OCI-LY7 (cell line): ENCODE results near the gene CPT2. TPM values are rescaled to one million over a fixed set of nuclear protein-coding genes. Genes with fewer than 3 reads are reported as not detected.

ENCODE experiments used
- BruUV-seq: library from RNA; stranded (reverse); fragments of 400-500 nt; replicated peaks from 2 replicates; lab custom pipeline; 2021; lab: Mats Ljungman, UMichigan
- CTCF ChIA-PET: fragments of 300-600 bp; sonication (Branson Sonifier 250); formaldehyde crosslinking; loops from one replicate; lab custom pipeline; 2022; ENCODE audit warnings: antibody characterized with exemption; ENCODE audit not compliant: unreplicated experiment; lab: Charles Lee
- POLR2A ChIA-PET: fragments of 300-600 bp; sonication (Branson Sonifier 250); formaldehyde crosslinking; loops from one replicate; lab custom pipeline; 2022; ENCODE audit warnings: antibody characterized with exemption; lab: Charles Lee
- DNase-seq: peaks from one replicate; pipeline ENCODE4 v3.0.0-alpha.2; 2015; ENCODE audit warnings: low spot score
- H2AFZ ChIP-seq: fragments of 200-600 bp; sonication (generic), shearing (Covaris generic); 2 replicates; pipeline ENCODE4 v1.6.1; 2014; ENCODE audit warnings: mild to moderate bottlenecking, antibody characterized with exemption, low read length, moderate library complexity
- H3K27ac ChIP-seq: fragments of 200-600 bp; sonication (generic); 2 replicates; pipeline ENCODE4 v1.5.1; 2014; ENCODE audit warnings: mixed run types, low read depth, mild to moderate bottlenecking, moderate library complexity, low read length, inconsistent platforms; ENCODE audit not compliant: poor library complexity, severe bottlenecking
- H3K36me3 ChIP-seq: fragments of 200-600 bp; sonication (generic); 2 replicates; pipeline ENCODE4 v1.6.1; 2014; ENCODE audit warnings: mild to moderate bottlenecking, antibody characterized with exemption, low read length, moderate library complexity, mixed read lengths; ENCODE audit not compliant: insufficient read depth
- H3K4me1 ChIP-seq: fragments of 200-600 bp; sonication (generic); 2 replicates; pipeline ENCODE4 v1.5.1; 2014; ENCODE audit warnings: mild to moderate bottlenecking, low read length; ENCODE audit not compliant: insufficient read depth, poor library complexity, severe bottlenecking
- H3K4me2 ChIP-seq: fragments of 200-600 bp; sonication (generic); 2 replicates; pipeline ENCODE4 v1.6.1; 2014; ENCODE audit warnings: mild to moderate bottlenecking, low read length
- H3K4me3 ChIP-seq: fragments of 200-600 bp; sonication (generic); 2 replicates; pipeline ENCODE4 v1.5.1; 2014; ENCODE audit warnings: mild to moderate bottlenecking, low read depth, low read length; ENCODE audit not compliant: poor library complexity, severe bottlenecking
- H3K79me2 ChIP-seq: fragments of 200-600 bp; sonication (generic); 2 replicates; pipeline ENCODE4 v1.6.1; 2016; ENCODE audit warnings: low read depth, mild to moderate bottlenecking, low read length, moderate library complexity, mixed read lengths; ENCODE audit not compliant: insufficient read depth
- H3K9me2 ChIP-seq: fragments of 200-600 bp; sonication (generic); 2 replicates; pipeline ENCODE4 v1.6.1; 2016; ENCODE audit warnings: mild to moderate bottlenecking, low read length, mixed read lengths; ENCODE audit not compliant: insufficient read depth
- H3K9me3 ChIP-seq: fragments of 200-600 bp; sonication (generic); 2 replicates; pipeline ENCODE4 v1.6.1; 2014; ENCODE audit warnings: mild to moderate bottlenecking, mixed run types, low read length, mixed read lengths
- H4K20me1 ChIP-seq: fragments of 200-600 bp; sonication (generic); 2 replicates; pipeline ENCODE4 v1.6.1; 2014; ENCODE audit warnings: mild to moderate bottlenecking, antibody characterized with exemption, low read length, moderate library complexity, mixed read lengths; ENCODE audit not compliant: insufficient read depth
- CTCF ChIP-seq: fragments of 200-600 bp; sonication (generic); conservative IDR thresholded peaks from 2 replicates; pipeline ENCODE4 v1.5.1; 2014; ENCODE audit warnings: mild to moderate bottlenecking, antibody characterized with exemption, low read length, moderate library complexity, mixed read lengths
- EZH2phosphoT487 ChIP-seq: fragments of 200-600 bp; sonication (generic); IDR thresholded peaks from 2 replicates; pipeline ENCODE4 v1.6.1; 2018; ENCODE audit warnings: low read depth, borderline replicate concordance, mild to moderate bottlenecking, mixed run types, antibody characterized with exemption, low read length, moderate library complexity, mixed read lengths
- intact Hi-C: fragments of 100-400 bp; cut with micrococcal nuclease; formaldehyde crosslinking; loops from one replicate; pipeline ENCODE4 v1.10.0; 2022; ENCODE audit not compliant: unreplicated experiment
- total RNA-seq, 2 experiments: library from RNA; depleted of rRNA in 1 of 2; stranded (reverse); fragments of >200 nt in 1 of 2; shearing (Covaris generic) in 1 of 2; gene quantifications; 2 replicates each; pipeline ENCODE4 v1.2.3, GENCODE V29; 2014 to 2022

Gene CPT2
- total RNA-seq, 2 experiments from 2014 or later: 19.9 to 26.6 TPM

GRCh38 chr1:53196017-53196484, 573 bp upstream of the CPT2 start:
- ChIA-PET CTCF (no interaction called here), POLR2A (interaction anchor here (1.1 to 1.3 kb wide), 3 partner anchors 9 to 153 kb away, joined by 3 to 6 read pairs (median 3); no protein-coding TSS in a partner anchor)
- intact Hi-C loops: loop anchor here (5.0 kb wide), 1 partner anchor 499 kb away; the partner anchor contains the start of gene COA7
- H2AFZ ChIP-seq: peak overlapping the region; percentile 86; the same call in 1 of the 2 replicates
- BruUV-seq: no TSS peak
- H3K9me3 ChIP-seq: no peaks in the 10 kb centered on the region
- H3K4me3 ChIP-seq: peak overlapping the region; percentile 78
- no peak for DNase-seq
- TF ChIP-seq CTCF (no peak), EZH2phosphoT487 (no peak)
- peak overlapping the region; percentile 56 for H3K27ac ChIP-seq
- no peaks in the 10 kb centered on the region for H3K9me2 ChIP-seq
- peaks cover 16% of the 10 kb centered on the region; the same call in 1 of the 2 replicates for H3K79me2 ChIP-seq
- peak overlapping the region; percentile 94 for H3K4me2 ChIP-seq
- no peaks in the 10 kb centered on the region for H4K20me1 ChIP-seq
- peaks cover 20% of the 10 kb centered on the region for H3K4me1 ChIP-seq
- peaks cover 6% of the 10 kb centered on the region for H3K36me3 ChIP-seq

- Histone ChIP-seq H3K4me1 (peaks cover 20% of the 10 kb centered on the region), H3K36me3 (peaks cover 21% of the 10 kb centered on the region), H3K4me3 (peak overlapping the region; percentile 78), H2AFZ (peak overlapping the region; percentile 86; the same call in 1 of the 2 replicates), H4K20me1 (no peaks in the 10 kb centered on the region), H3K4me2 (peak overlapping the region; percentile 94), H3K79me2 (peaks cover 16% of the 10 kb centered on the region; the same call in 1 of the 2 replicates), H3K9me3 (no peaks in the 10 kb centered on the region), H3K27ac (peak overlapping the region; percentile 56), H3K9me2 (no peaks in the 10 kb centered on the region)
- ChIA-PET POLR2A (interaction anchor here (0.5 kb wide), 1 partner anchor 1694 kb away, joined by 4 read pairs; no protein-coding TSS in a partner anchor), CTCF (no interaction called here)
- no peak for TF ChIP-seq EZH2phosphoT487
- TF ChIP-seq CTCF: no peak
- no peak for DNase-seq
- intact Hi-C loops: loop anchor here (5.0 kb wide), 1 partner anchor 500 kb away; the partner anchor contains the start of gene COA7
- BruUV-seq: TSS peak; percentile 72
Measured at GRCh38 chr1:53197291-53198200, 922 bp downstream of the CPT2 start.
